ENCODE results near the gene ZNF764.

DNA sequence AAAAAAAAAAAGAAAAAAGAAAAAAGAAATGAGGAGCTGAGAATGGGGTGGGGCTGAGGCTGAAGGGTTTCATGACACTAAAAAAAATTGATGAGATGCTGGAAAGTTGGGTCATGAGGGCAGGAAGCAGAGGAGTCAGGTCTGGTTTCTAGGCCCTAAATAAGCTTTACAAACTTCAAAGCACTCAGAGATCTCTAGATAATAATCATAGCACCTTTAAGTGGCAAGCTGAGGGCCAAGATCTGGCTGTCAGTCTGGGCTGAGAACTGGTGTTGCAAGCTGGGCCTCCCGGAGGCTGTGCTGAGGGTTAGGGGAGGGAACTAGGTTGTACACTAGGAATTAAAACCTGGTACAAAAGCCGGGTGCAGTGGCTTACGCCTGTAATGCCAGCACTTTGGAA, 6.4 kb downstream of the ZNF764 start:
- TF ChIP-seq, protein P1, sequence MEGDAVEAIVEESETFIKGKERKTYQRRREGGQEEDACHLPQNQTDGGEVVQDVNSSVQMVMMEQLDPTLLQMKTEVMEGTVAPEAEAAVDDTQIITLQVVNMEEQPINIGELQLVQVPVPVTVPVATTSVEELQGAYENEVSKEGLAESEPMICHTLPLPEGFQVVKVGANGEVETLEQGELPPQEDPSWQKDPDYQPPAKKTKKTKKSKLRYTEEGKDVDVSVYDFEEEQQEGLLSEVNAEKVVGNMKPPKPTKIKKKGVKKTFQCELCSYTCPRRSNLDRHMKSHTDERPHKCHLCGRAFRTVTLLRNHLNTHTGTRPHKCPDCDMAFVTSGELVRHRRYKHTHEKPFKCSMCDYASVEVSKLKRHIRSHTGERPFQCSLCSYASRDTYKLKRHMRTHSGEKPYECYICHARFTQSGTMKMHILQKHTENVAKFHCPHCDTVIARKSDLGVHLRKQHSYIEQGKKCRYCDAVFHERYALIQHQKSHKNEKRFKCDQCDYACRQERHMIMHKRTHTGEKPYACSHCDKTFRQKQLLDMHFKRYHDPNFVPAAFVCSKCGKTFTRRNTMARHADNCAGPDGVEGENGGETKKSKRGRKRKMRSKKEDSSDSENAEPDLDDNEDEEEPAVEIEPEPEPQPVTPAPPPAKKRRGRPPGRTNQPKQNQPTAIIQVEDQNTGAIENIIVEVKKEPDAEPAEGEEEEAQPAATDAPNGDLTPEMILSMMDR (IDR thresholded peaks at IDR 0.05; ENCODE audit: insufficient read depth, low read length, poor library complexity, severe bottlenecking) = no peak
- no peak for TF ChIP-seq EZH2phosphoT487 (conservative IDR thresholded peaks at IDR 0.05; ENCODE audit: low read length)
